NT2/D1 (cell line): Measurements from ENCODE around the gene ZNF189.

Experiments
- SUZ12 ChIP-seq: IDR thresholded peaks from 2 replicates; pipeline ENCODE4 v1.6.1; 2011; ENCODE audit not compliant: insufficient read length, insufficient read depth; ENCODE audit errors: extremely low read depth
- YY1 ChIP-seq: IDR thresholded peaks from 2 replicates; pipeline ENCODE4 v1.6.1; 2011; ENCODE audit not compliant: insufficient read length, insufficient read depth
- ZNF274 ChIP-seq: IDR thresholded peaks from 2 replicates; pipeline ENCODE4 v1.6.1; 2011; ENCODE audit warnings: mild to moderate bottlenecking, low read depth, low read length

DNA sequence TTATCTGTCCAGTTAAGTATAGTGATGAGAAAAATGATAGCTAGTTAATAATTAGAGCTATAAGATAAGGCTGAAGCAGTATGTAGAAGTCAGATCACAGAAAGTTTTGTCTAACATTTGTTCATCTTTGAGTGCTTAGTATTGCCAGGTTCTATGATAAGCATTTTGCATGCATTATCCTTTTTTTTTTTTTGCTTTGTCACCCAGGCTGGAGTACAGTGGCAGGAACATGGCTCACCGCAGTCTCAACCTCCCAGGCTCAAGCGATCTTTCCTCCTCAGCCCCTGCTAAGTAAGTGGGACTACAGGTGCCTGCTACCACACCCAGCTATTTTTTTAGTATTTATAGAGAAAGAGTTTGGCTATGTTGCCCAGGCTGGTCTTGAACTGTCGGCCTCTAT is 31.3 kb upstream of the ZNF189 start:
- TF ChIP-seq ZNF274 (no peak), YY1 (no peak), SUZ12 (no peak)
